Transverse colon (tissue), 4 donors: ENCODE results near the gene ALDH3B2.

ENCODE experiments used
- EP300 ChIP-seq: sonication (generic); formaldehyde crosslinking; IDR thresholded peaks from one replicate; pipeline ENCODE4 v1.6.1; 2017; ENCODE audit warnings: antibody characterized with exemption, low read depth
- POLR2AphosphoS5 ChIP-seq, 3 donors: sonication (generic); formaldehyde crosslinking; IDR thresholded peaks; one replicate each; pipeline ENCODE4 v1.6.1; 2016; ENCODE audit warnings: antibody characterized with exemption in 3 of 3
- TF ChIP-seq, protein P1 (sequence below), 5 experiments: fragments of 200-600 bp in 3 of 5; fragments of 450-650 bp in 2 of 5; sonication (generic) in 3 of 5; IDR thresholded peaks; 1 replicate in 2 of 5; 2 replicates in 3 of 5; pipeline ENCODE4 v1.5.1; 2016 to 2017; ENCODE audit warnings: antibody characterized with exemption in 5 of 5, inconsistent platforms in 3 of 5, mild to moderate bottlenecking in 2 of 5, moderate library complexity in 1 of 5

DNA sequence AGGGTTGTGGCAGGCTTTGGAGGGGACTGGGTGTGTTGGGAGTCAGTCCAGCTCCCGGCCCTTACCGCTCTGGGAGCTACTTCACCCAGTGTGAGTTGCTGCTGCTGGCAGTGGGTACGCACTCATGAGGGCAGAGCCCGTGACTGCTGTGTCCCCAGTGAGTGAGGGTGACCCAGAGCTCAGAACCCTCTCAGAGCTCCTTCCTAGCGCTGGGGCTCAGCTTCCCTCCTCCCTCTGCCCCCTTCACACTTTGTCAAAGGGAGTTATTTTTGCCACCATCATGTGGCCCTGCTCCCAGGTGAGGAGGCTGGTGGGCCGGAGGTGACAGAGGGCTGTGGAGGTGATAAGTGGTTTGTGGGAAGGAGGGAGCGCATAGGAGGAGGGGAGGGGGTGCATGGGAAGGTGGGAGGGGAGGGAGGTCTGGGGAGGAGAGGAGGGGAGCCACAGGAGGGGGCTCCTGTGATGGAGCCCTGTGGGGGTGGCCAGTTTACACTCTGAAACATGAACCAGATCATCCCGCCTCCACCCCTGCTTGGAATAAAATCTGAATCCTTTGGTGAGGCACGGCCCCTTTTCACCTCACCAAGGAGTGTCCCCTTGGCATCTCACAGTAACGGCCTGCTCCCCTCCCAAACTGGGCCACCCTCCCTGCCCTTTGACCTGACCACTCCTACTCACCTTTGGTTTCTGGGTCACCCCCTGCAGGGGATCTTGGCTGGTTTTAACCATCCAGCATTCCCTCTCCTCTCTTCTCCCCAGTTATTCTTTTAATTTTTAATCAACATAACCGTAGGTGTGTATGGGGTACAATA lies 57.8 kb downstream of the ALDH3B2 start:
- TF ChIP-seq, protein P1, sequence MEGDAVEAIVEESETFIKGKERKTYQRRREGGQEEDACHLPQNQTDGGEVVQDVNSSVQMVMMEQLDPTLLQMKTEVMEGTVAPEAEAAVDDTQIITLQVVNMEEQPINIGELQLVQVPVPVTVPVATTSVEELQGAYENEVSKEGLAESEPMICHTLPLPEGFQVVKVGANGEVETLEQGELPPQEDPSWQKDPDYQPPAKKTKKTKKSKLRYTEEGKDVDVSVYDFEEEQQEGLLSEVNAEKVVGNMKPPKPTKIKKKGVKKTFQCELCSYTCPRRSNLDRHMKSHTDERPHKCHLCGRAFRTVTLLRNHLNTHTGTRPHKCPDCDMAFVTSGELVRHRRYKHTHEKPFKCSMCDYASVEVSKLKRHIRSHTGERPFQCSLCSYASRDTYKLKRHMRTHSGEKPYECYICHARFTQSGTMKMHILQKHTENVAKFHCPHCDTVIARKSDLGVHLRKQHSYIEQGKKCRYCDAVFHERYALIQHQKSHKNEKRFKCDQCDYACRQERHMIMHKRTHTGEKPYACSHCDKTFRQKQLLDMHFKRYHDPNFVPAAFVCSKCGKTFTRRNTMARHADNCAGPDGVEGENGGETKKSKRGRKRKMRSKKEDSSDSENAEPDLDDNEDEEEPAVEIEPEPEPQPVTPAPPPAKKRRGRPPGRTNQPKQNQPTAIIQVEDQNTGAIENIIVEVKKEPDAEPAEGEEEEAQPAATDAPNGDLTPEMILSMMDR (IDR thresholded peaks at IDR 0.05) = no peak
- TF ChIP-seq POLR2AphosphoS5 (IDR thresholded peaks at IDR 0.05) = no peak
- TF ChIP-seq EP300 = no peak
